KOPT-K1 (cell line): ENCODE measurements around the gene CSGALNACT2.
"Not testable (repeated sequence)": the region's sequence is repeated elsewhere in the genome, so short reads cannot be mapped to it uniquely, and the experiment has no call there.

Source experiments
- H3K27ac ChIP-seq: fragments of 200-600 bp; sonication (generic); 2 replicates; pipeline ENCODE4 v1.5.1; 2016; ENCODE audit warnings: antibody characterized with exemption, mild to moderate bottlenecking, low read depth, low read length; ENCODE audit not compliant: poor library complexity, severe bottlenecking
- H3K36me3 ChIP-seq: fragments of 200-600 bp; sonication (generic); 2 replicates; pipeline ENCODE4 v1.5.1; 2017; ENCODE audit warnings: antibody characterized with exemption, mild to moderate bottlenecking, low read length, moderate library complexity; ENCODE audit not compliant: insufficient read depth
- H3K9me3 ChIP-seq: fragments of 200-600 bp; sonication (generic); 2 replicates; pipeline ENCODE4 v1.5.1; 2017; ENCODE audit warnings: antibody characterized with exemption, low read length, mild to moderate bottlenecking; ENCODE audit not compliant: insufficient read depth, poor library complexity, severe bottlenecking

CSGALNACT2 gene

GRCh38 chr10:43136995-43137716 lies 1.1 kb upstream of the CSGALNACT2 start:
- H3K36me3 ChIP-seq = no peaks in the 10 kb centered on the region
- peak overlapping the region; percentile 93 for H3K27ac ChIP-seq
- no peaks in the 10 kb centered on the region for H3K9me3 ChIP-seq

DNA sequence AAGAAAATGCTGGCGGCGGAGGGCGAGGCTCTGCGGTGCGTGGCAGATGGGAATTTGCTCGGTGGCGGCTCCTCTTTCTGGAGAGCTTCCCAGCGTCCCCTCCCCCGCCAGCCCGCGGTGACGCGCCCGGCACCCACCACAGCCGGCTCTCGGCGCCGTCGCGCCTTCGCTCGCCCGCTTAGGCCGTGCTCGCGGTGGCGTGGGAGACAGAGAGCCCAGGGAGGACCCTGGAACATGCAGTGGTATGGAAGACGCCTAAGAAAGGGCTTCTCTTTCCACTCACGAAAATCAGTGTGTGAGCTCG lies 576 bp upstream of the CSGALNACT2 start:
- Histone ChIP-seq H3K36me3 (no peaks in the 10 kb centered on the region), H3K9me3 (no peaks in the 10 kb centered on the region), H3K27ac (peak overlapping the region; percentile 93)

DNA sequence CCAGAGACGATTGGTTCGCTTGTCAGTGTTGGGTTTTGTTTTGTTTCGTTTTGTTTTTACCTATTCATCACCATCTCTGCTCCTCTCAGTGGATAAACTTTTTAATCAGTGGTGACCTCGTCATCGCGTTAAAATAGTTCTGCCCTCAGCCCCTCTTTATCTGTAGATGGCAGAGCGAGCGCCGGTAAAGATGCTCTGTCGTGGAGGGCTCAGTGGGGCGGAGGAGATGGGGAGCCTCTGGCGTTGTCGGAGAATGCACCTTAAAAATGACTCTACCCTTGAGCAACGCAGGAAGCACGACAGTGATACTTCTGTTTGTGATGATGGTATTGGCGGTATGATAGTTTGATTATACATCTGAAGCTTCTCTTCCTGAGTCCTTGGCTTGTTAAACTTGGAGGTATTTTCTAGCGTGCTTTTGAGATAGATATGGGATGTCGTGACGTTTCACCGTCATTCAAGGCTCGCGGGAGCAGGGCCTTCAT lies 554 bp downstream of the CSGALNACT2 start:
- peak overlapping the region; percentile 93 for H3K27ac ChIP-seq
- no peaks in the 10 kb centered on the region for H3K9me3 ChIP-seq
- no peaks in the 10 kb centered on the region for H3K36me3 ChIP-seq

- H3K9me3 ChIP-seq = no peaks in the 10 kb centered on the region
- no peaks in the 10 kb centered on the region for H3K36me3 ChIP-seq
- no peak overlapping the region for H3K27ac ChIP-seq
Observed at GRCh38 chr10:43141421-43141820, 3.2 kb downstream of the CSGALNACT2 start.

- Histone ChIP-seq H3K27ac (no peak overlapping the region), H3K9me3 (peaks cover 25% of the 10 kb centered on the region), H3K36me3 (no peaks in the 10 kb centered on the region)
Observed at GRCh38 chr10:43145311-43145710, 7.1 kb downstream of the CSGALNACT2 start.

DNA sequence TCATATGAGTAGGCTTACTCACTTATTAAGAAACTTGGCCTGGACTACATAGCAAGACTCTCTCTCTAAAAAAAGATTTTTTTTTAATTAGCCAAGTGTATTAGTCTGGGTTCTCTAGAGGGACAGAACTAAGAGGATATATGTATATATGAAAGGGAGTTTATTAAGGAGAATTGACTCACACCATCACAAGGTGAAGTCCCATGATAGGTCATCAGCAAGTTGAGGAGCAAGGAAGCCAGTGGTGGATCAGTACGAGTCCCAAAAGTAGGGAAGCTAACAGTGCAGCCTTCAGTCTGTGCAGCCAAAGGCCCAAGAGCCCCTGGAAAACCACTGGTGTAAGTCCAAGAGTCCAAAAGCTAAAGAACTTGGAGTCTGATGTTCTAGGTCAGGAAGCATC lies 7.7 kb downstream of the CSGALNACT2 start:
- H3K36me3 ChIP-seq, H3K27ac ChIP-seq: not testable (repeated sequence)
- H3K9me3 ChIP-seq = peaks cover 29% of the 10 kb centered on the region

DNA sequence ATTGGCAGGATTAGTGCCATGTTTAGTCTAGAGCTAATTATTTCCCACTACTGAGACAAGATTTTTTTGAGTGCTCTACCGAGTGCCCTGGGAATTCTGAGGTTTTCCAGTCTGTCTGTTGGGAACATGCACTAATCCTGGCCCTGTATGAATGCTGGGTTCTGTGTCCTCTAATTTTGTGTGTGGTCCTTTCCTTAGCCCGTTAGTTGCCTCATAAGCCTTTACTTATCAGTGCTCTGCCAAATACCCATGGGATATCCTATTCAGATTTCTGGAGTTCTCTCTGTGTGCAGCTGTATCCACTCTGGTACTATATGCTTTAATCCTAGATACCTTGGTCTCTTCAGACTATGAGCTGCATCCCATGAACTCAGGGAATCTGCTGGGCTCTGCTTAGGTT lies 13.1 kb downstream of the CSGALNACT2 start:
- peaks cover 29% of the 10 kb centered on the region for H3K9me3 ChIP-seq
- no peaks in the 10 kb centered on the region for H3K36me3 ChIP-seq
- no peak overlapping the region for H3K27ac ChIP-seq

DNA sequence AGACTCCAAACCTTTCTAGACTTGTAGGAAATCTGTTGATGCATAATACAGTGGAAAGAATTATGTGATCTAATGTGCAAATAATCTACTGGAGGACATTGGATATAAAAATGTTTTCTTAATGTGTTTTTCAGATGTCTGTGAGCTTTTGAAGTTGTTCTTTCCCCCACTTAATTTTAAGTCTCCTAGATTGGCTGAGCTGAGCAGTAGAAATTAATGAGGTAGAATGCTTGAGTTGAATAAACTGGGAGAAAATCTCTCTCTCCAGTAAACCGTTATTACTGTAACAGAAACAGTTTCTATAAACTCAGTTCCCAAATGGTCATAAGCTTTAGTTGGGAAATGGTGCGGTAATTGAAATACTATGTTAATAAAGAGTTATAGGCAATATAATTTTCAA lies 15.7 kb downstream of the CSGALNACT2 start:
- H3K27ac ChIP-seq = no peak overlapping the region
- peaks cover 18% of the 10 kb centered on the region for H3K9me3 ChIP-seq
- no peaks in the 10 kb centered on the region for H3K36me3 ChIP-seq

DNA sequence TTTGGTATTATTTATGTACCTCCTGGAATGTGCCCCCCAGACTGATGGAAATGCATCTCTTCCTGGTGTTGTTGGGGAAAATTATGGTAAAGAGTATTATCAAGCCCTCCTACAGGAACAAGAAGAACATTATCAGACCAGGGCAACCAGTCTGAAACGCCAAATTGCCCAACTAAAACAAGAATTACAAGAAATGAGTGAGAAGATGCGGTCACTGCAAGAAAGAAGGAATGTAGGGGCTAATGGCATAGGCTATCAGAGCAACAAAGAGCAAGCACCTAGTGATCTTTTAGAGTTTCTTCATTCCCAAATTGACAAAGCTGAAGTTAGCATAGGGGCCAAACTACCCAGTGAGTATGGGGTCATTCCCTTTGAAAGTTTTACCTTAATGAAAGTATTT lies 17.0 kb downstream of the CSGALNACT2 start:
- Histone ChIP-seq H3K36me3 (peaks cover 2% of the 10 kb centered on the region), H3K9me3 (peaks cover 5% of the 10 kb centered on the region), H3K27ac (no peak overlapping the region)

- H3K36me3 ChIP-seq = peaks cover 4% of the 10 kb centered on the region
- H3K9me3 ChIP-seq = no peaks in the 10 kb centered on the region
- no peak overlapping the region for H3K27ac ChIP-seq
Observed at GRCh38 chr10:43155741-43156140, 17.5 kb downstream of the CSGALNACT2 start.

- Histone ChIP-seq H3K9me3 (no peaks in the 10 kb centered on the region), H3K27ac (no peak overlapping the region), H3K36me3 (peaks cover 11% of the 10 kb centered on the region)
Observed at GRCh38 chr10:43156590-43157341, 18.5 kb downstream of the CSGALNACT2 start.

GRCh38 chr10:43158636-43159035 lies 20.4 kb downstream of the CSGALNACT2 start:
- Histone ChIP-seq H3K27ac (no peak overlapping the region), H3K36me3 (peaks cover 28% of the 10 kb centered on the region), H3K9me3 (no peaks in the 10 kb centered on the region)

DNA sequence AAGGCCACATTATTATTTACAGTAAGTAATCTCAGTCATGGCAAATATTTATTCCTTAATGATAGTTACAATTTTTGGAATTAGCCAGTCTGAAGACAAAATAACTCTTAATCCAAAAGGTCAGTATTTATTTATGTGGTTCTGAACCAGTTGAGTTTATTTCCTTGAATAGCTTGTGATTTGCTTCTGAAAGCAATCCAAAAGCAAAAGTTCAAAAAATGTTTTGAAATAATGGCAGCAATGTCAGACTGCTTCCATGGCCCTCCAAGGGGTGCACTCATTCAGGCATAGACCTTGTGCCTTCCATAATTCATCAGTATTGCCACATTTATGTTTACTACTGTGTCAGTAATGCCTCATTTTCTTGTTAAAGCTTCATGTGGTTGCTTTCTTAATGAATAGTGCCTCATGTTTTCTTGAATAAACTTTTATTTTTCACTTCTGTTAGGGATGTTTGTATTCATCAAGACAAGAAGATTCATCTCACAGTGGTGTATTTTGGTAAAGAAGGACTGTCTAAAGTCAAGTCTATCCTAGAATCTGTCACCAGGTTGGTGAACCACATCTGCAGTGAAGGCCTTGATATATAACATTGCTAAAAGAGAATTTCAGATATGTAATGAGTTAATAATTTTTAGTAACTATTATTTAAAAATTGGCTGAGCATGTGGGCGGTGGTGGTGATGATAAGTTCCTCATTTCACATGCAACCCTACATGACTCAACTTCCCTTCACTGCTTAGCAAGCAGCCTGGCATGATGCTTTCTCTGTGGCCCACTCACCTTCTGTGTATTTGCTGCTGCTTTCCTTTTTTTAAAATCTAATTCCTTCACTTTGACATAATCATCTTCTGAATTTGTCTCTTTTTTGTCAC lies 22.0 kb downstream of the CSGALNACT2 start:
- H3K9me3 ChIP-seq = no peaks in the 10 kb centered on the region
- H3K36me3 ChIP-seq = peaks cover 28% of the 10 kb centered on the region
- H3K27ac ChIP-seq = no peak overlapping the region

- H3K27ac ChIP-seq = no peak overlapping the region
- no peaks in the 10 kb centered on the region for H3K9me3 ChIP-seq
- peaks cover 28% of the 10 kb centered on the region for H3K36me3 ChIP-seq
Observed at GRCh38 chr10:43160921-43161255, 22.6 kb downstream of the CSGALNACT2 start.

DNA sequence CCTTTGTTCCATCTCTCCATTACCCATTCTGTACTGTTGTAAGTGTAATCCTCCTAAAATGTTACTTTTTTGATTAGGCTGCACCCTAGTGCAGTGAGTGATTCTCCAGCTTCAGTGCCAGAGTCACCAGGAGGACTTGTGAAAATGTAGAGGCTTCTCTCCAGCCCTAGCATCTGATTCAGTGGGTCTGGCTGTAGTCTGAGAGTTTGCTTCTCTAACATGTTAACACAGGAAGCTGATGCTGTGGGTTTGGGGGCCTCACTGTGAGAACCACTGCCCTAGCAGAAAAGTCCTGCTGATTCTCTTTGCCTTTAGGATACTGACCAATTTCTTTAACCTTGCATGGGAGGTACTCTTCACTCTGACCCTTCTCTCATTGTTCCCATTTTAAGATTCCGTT lies 24.4 kb downstream of the CSGALNACT2 start:
- peaks cover 28% of the 10 kb centered on the region for H3K36me3 ChIP-seq
- no peaks in the 10 kb centered on the region for H3K9me3 ChIP-seq
- H3K27ac ChIP-seq = peak overlapping the region; percentile 10
